Measurements from ENCODE around the gene ASB6. TPM values are rescaled to one million over a fixed set of nuclear protein-coding genes. Genes with fewer than 3 reads are reported as not detected.

Gene ASB6
- total RNA-seq = 20.9 and 21.9 TPM in 2 replicates
- long read RNA-seq, partial matches to known transcripts = 1 of 7 reads
- long read RNA-seq, other reads (novel, unspliced or antisense) = 4 of 7 reads

GRCh38 chr9:129641750-129642585 is at the start of gene ASB6:
Gene ASB6 (minus strand): TSS chr9:129642151. CDS start chr9:129641999, 152 bp downstream.
- TF ChIP-seq, protein P1, sequence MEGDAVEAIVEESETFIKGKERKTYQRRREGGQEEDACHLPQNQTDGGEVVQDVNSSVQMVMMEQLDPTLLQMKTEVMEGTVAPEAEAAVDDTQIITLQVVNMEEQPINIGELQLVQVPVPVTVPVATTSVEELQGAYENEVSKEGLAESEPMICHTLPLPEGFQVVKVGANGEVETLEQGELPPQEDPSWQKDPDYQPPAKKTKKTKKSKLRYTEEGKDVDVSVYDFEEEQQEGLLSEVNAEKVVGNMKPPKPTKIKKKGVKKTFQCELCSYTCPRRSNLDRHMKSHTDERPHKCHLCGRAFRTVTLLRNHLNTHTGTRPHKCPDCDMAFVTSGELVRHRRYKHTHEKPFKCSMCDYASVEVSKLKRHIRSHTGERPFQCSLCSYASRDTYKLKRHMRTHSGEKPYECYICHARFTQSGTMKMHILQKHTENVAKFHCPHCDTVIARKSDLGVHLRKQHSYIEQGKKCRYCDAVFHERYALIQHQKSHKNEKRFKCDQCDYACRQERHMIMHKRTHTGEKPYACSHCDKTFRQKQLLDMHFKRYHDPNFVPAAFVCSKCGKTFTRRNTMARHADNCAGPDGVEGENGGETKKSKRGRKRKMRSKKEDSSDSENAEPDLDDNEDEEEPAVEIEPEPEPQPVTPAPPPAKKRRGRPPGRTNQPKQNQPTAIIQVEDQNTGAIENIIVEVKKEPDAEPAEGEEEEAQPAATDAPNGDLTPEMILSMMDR (conservative IDR thresholded peaks at IDR 0.05) = peak; percentile 99
- Mint-ChIP-seq H3K27me3 (ENCODE audit: low read depth) (peaks cover 3% of the 10 kb centered on the region), H3K27ac (ENCODE audit: unreplicated experiment) (peak within 1 kb of the TSS; percentile 48), H3K4me1 (peaks cover 20% of the 10 kb centered on the region), H3K4me3 (peak within 1 kb of the TSS; percentile 87), H3K36me3 (ENCODE audit: low read depth) (peaks cover 2% of the 10 kb centered on the region), H3K9me3 (no peaks in the 10 kb centered on the region)
- DNase-seq (ENCODE audit: low read depth, low spot score) = peak; percentile 100

DNA sequence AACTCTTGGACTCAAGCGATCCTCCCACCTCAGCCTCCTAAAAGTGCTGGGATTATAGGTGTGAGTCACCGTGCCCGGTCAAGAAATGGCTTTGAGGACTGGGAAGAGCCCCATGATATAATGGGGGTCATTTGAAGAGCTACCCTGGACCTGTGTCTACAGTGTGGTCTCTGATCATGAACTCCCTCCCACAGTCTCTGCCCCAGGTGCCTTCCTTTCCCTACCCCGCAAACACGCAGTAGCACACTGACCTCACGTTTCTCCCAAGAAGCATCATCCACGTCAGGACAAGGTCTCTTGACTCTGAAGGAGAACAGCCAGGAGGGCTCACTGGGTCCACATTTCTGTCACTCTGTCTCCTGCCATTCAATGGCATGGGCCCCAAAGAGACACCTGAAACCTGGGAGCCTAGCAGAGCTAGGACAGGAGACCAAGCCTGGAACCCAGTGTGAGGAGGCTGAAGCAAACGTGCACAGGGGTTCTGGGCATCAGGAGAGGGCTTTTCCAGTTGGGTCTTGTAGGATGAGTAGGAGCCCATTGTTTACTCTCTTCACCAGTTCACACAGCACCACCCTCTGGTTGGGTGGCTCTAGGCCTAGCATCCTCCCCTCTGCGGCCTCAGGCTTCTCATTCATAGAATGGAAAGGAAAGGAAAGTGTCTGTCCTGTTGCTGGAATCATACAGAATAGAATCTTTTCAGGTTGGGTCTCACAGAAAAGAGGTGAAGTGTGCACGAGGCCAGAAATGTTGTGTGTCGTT is 46.5 kb upstream of the ASB6 start:
- H3K36me3 Mint-ChIP-seq (ENCODE audit: low read depth) = no peaks in the 10 kb centered on the region
- TF ChIP-seq, protein P1 (conservative IDR thresholded peaks at IDR 0.05) = no peak
- no peaks in the 10 kb centered on the region for H3K9me3 Mint-ChIP-seq
- H3K27ac Mint-ChIP-seq (ENCODE audit: unreplicated experiment) = no peak overlapping the region
- no peak for DNase-seq (ENCODE audit: low read depth, low spot score)
- no peaks in the 10 kb centered on the region for H3K4me1 Mint-ChIP-seq
- H3K4me3 Mint-ChIP-seq = no peak overlapping the region
- H3K27me3 Mint-ChIP-seq (ENCODE audit: low read depth) = peaks cover 3% of the 10 kb centered on the region

- TF ChIP-seq, protein P1 (conservative IDR thresholded peaks at IDR 0.05) = no peak
Observed at GRCh38 chr9:129687391-129687790, 45.4 kb upstream of the ASB6 start.

DNA sequence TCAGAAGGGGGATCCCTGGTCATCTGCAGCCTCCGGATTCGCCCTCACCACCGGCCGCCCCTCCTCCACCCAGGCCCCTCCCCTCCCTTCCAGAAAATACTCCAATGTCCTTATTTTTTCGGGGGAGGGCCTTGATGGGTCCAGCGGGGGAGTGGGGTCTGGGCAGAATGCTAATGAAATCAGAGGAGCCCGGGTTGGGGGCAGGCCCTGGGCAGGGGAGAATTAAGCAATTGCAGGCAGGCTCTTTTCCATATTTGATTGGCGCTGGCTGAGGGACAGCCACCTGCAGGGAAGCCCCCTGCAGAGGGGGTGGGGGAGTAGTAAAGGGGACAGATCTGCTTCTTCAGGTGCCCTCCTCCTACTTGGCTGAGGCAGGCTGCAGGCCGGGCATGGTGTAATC is 44.8 kb upstream of the ASB6 start:
- TF ChIP-seq, protein P1 (conservative IDR thresholded peaks at IDR 0.05) = no peak
- H3K36me3 Mint-ChIP-seq (ENCODE audit: low read depth) = no peaks in the 10 kb centered on the region
- H3K27me3 Mint-ChIP-seq (ENCODE audit: low read depth) = peaks cover 5% of the 10 kb centered on the region
- H3K27ac Mint-ChIP-seq (ENCODE audit: unreplicated experiment) = no peak overlapping the region
- no peak overlapping the region for H3K4me3 Mint-ChIP-seq
- no peaks in the 10 kb centered on the region for H3K9me3 Mint-ChIP-seq
- no peak for DNase-seq (ENCODE audit: low read depth, low spot score)
- H3K4me1 Mint-ChIP-seq = no peaks in the 10 kb centered on the region

More at GRCh38 chr9:129687391-129687790, 45.4 kb upstream of the ASB6 start:
- Mint-ChIP-seq H3K36me3 (ENCODE audit: low read depth) (no peaks in the 10 kb centered on the region), H3K27ac (ENCODE audit: unreplicated experiment) (no peak overlapping the region), H3K9me3 (no peaks in the 10 kb centered on the region), H3K27me3 (ENCODE audit: low read depth) (peaks cover 3% of the 10 kb centered on the region), H3K4me3 (no peak overlapping the region), H3K4me1 (no peaks in the 10 kb centered on the region)
- no peak for DNase-seq (ENCODE audit: low read depth, low spot score)

DNA sequence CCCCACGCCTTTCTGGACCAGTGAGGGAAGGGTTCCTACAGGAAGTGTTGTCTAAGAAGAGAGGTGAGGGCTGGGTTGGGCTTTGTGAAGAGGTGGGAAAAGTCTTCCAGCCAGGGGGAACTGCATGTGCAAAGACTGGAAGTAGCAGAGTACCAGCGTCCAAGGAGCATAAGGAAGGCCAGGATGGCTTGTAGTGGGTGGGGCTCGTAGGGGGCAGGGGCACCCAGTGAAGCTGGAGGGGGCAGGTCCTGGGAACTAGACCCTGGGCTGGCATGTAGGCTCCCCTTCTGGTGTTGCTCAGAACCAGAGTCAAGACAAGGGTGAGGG is 43.9 kb upstream of the ASB6 start:
- Mint-ChIP-seq H3K9me3 (no peaks in the 10 kb centered on the region), H3K27ac (ENCODE audit: unreplicated experiment) (no peak overlapping the region), H3K27me3 (ENCODE audit: low read depth) (peaks cover 5% of the 10 kb centered on the region), H3K4me1 (no peaks in the 10 kb centered on the region), H3K36me3 (ENCODE audit: low read depth) (no peaks in the 10 kb centered on the region), H3K4me3 (no peak overlapping the region)
- TF ChIP-seq, protein P1 (conservative IDR thresholded peaks at IDR 0.05) = no peak
- DNase-seq (ENCODE audit: low read depth, low spot score) = no peak
